Astrocyte of the cerebellum (primary cell): ENCODE data around the gene ZCCHC4.

Experiments
- DNase-seq: peaks from one replicate; pipeline ENCODE4 v3.0.0-alpha.2; 2011; ENCODE audit warnings: low read depth
- H3K4me3 ChIP-seq: 2 replicates; pipeline ENCODE4 v1.5.1; 2011; ENCODE audit warnings: mild to moderate bottlenecking, low read depth, low read length, moderate library complexity
- in situ Hi-C: cut with HindIII; loops from 2 replicates; pipeline ENCODE4 v1.10.0; 2017; ENCODE audit warnings: low sequenced_read_pairs
- TF ChIP-seq, protein P1 (sequence below): IDR thresholded peaks from 2 replicates; pipeline ENCODE4 v1.5.1; 2012; ENCODE audit warnings: low read length, low read depth, moderate library complexity, mild to moderate bottlenecking; ENCODE audit errors: missing control alignments

ZCCHC4 gene

DNA sequence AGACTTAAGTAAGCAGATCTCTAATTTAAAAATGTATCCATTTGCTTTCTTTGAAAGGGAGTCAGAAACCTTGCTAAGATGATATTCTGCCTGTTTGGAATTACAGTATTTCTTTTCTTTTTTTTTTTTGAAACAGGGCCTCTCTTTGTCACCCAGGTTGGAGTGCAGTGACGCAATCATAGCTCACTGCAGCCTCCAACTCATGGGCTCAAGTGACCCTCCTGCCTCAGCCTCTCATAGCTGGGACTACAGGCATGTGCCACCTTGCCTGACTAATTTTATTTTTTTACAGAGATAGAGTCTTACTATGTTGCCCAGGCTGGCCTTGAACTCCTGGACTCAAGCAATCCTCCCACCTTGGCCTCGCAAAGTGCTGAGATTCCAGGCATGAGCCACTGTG, 104.4 kb downstream of the ZCCHC4 start:
- in situ Hi-C loops: no loop called here
- TF ChIP-seq, protein P1, sequence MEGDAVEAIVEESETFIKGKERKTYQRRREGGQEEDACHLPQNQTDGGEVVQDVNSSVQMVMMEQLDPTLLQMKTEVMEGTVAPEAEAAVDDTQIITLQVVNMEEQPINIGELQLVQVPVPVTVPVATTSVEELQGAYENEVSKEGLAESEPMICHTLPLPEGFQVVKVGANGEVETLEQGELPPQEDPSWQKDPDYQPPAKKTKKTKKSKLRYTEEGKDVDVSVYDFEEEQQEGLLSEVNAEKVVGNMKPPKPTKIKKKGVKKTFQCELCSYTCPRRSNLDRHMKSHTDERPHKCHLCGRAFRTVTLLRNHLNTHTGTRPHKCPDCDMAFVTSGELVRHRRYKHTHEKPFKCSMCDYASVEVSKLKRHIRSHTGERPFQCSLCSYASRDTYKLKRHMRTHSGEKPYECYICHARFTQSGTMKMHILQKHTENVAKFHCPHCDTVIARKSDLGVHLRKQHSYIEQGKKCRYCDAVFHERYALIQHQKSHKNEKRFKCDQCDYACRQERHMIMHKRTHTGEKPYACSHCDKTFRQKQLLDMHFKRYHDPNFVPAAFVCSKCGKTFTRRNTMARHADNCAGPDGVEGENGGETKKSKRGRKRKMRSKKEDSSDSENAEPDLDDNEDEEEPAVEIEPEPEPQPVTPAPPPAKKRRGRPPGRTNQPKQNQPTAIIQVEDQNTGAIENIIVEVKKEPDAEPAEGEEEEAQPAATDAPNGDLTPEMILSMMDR: no peak
- no peak overlapping the region for H3K4me3 ChIP-seq
- no peak for DNase-seq
